NCI-H526 (cell line): ENCODE results near the gene TMEM187.

ENCODE experiments used
- DNase-seq, 2 experiments: peaks; one replicate each; lab custom pipeline; 2025; lab: John Stamatoyannopoulos, UW

Gene TMEM187

DNA sequence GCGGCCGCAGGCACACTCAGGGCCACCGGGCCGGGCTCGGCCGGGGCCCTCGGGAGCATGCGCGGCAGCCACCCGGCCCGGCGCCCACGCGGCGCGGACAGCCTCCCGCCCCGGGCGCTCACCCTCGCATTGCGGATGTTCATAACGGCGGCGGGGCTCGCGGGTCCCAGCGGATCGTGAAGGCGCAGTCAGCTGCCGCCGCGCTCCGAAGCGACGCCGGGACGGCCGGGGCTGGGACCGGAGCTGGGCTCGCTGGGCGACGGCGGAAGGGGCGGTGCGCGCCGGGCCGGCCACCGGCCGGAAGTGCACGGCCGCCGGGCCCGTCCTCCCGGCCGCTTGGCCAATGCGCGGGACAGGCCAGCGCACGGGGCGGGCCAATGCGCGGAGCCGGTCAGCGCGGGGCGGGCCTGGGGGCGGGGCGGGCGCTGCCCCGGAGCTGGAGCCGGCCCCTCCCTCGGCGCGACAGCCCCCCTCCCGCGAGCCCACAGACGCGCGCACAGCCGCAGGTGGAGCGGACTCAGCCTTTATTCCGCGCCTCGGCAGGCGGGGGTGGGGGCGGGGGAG, 37.7 kb upstream of the TMEM187 start, which contains the start of gene NAA10:
NAA10 (minus strand) TSS at position 276 of the 564 bp plus-strand sequence; CDS start at position 143, 133 bp downstream.
- peak in 1 of 2 experiments; percentile 91 for DNase-seq

DNA sequence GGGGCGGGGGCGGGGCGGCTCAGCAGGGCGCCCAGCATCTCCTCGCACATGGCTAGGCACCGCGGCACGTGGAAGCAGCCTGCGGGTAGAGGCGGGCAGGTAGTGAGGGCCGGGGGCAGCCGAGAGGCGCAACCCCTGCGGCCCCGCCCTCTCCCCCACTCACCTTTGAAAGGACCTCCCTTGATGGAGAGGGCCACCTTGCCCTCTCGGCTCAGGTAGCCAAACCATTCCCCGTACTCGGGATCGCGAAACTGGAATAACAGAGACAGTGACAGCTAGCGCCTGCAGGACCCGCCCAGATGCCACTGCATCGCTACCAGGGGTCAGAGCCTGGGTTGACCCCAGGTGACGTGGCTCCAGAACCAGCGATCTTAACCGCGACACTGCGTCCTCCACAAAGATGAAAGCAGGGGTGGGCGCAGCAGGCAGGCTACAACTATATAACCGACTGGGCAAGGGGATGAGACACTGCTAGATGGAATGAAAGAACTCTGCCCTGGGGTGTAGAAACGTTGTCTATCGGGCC, 37.2 kb upstream of the TMEM187 start:
- no peak for DNase-seq

DNA sequence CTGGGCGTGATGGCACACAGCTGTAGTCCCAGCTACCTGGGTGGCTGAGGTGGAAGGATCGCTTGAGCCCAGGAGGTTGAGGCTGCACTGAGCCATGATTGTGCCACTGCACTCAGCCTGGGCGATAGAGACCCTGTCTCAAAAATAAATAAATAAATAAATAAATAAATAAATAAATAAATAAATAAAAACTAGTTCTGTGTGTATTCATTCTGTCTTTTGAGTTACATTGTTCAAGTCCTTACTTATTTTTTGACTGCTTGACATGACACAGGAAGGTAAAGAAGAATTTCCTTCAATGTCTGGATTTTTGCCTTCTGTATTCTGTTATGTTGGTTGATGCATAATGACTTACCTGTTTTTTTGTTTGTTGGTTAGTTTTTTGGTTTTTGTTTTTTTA, 35.5 kb upstream of the TMEM187 start:
- DNase-seq: no peak

DNA sequence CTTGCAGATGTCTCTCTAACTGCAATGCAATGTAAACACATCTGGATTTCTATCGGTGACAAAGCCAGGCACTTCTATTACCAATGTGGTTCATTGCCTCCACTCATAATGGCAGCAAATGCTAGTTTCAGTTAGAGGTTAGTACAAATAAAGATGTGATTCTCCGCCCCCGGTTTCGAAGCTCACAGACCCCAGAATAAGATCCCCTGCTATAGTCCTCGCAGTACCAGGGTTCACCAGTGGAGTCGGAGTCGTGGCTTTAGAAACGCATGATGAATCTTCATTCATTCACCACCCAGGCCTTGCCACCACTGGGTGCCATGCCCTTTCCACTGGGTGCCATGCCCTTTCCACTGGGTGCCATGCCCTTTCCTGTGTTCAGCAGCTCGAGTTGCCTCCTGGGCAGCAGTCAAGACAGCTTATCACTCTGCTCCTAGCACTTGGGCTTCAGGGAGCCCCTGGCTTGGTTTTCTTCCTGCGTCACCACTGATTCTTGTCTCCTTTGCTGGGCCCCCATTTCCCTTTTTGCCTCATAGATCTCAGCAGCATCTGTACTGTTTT, 34.2 kb upstream of the TMEM187 start:
- no peak for DNase-seq

DNA sequence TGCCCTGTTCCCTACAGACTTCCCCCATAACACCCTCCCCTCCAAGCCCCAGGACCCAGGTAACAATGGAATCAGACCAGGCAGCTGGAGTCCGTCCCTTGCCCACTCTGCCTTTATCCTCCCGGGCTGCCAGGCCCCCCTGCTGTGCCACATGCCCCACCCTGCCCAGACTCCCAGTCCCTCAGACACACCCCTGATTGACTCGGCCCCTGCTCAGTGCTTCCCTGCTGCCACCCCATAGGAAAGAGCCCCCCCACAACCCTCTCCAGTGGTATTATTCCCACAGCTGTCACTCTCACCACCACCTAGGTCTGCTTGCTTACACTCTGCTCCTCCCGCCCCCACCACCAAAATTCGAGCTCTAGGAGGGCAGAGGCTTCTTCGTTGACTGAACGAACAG, 33.0 kb upstream of the TMEM187 start:
- DNase-seq: no peak

DNA sequence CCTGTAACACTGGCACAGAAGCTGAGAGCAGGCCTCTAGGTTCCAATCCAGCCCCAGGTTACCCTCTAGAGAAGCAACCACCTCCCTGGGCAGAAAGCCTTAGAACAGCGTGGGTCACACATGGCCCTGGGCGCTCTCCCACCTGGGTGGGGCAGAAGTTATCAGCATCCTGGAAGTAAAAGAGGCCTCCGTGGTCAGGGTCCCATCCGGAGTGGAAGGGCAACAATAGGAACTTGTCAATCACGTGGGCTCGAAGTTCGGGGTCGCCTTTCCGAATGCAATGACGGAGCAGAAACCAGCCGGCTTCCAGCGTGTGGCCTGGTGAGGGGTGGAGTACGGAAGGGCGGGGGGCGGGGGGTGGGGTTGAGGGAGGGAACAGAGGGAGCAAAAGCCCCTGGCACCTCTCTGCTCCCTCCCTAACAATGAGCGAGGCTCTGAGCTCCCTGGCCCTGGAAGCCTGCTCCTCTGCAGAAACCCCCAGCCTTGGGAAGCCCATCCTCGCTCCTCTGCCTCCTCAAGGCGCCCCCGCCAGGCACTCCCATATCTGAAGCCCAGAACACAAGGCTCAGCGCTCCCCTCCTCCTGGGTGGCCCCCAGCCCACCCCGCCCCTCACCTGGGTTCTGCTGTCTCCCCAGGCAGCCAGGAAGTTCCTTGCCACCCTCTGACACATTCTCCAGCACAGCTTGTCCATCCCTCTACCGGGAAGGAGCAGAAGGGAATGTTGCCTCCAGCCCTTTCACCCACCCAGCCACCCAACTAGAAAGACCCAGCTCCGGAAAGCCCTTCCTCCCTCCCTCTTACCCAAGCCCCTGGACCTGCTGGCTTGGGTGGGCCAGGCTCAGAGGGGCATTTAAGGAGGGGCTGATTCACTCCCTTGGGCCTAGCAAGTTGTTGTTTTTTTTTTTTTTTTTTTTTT, 31.0 kb upstream of the TMEM187 start:
- DNase-seq: no peak

DNA sequence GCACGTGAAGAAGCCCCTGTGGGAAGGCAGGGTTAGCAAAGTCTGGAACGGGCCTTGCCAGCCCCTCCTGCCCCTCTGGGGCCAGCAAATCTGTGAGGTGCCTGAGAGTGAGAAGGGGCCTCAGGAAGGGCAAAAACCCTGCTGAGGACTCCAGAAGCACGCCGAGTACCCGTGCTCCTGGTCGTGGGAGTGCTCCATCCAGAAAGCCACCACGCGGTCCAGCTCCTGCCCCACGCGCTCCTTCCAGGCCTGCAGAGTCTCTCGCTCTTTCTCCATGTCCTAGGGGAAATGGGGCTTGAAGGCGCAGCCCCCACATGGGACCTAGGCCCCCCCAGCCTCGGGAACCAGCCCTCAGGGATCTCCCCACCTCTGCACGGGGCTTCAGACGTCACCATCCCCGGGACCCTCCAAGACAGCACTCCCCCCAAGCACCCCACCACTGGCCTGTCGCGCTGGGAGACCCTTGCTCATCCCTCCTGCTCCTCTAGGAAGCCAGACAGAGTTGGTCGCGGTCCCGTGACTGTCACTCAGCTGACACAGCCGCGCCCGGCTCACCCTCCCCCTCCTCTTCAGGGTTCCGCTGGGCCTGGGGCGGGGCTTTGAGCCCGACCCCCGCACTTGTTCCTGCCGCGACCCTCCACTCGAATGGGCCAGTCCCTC, 28.3 kb upstream of the TMEM187 start, which contains the start of gene RENBP:
RENBP (minus strand) TSS at position 504 of the 660 bp plus-strand sequence; CDS start at position 471, 33 bp downstream.
- DNase-seq: peak in 1 of 2 experiments; percentile 46

DNA sequence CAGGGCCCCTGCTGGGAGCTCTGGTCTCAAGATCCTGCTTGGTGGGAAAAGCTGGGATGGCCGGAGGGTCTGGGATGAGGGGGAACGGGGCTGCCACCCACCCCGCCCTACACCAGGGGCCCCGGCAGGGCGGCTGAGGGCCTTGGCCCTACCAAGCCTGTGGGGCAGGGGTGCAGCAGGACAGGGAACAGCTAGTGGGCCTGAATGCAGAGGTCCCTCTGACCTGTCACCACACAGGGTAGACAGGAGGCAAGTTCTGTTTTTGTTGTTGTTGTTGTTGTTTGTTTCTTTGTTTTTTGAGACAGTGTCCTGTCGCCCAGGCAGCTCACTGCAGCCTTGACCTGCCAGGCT, 27.8 kb upstream of the TMEM187 start:
- DNase-seq: no peak

DNA sequence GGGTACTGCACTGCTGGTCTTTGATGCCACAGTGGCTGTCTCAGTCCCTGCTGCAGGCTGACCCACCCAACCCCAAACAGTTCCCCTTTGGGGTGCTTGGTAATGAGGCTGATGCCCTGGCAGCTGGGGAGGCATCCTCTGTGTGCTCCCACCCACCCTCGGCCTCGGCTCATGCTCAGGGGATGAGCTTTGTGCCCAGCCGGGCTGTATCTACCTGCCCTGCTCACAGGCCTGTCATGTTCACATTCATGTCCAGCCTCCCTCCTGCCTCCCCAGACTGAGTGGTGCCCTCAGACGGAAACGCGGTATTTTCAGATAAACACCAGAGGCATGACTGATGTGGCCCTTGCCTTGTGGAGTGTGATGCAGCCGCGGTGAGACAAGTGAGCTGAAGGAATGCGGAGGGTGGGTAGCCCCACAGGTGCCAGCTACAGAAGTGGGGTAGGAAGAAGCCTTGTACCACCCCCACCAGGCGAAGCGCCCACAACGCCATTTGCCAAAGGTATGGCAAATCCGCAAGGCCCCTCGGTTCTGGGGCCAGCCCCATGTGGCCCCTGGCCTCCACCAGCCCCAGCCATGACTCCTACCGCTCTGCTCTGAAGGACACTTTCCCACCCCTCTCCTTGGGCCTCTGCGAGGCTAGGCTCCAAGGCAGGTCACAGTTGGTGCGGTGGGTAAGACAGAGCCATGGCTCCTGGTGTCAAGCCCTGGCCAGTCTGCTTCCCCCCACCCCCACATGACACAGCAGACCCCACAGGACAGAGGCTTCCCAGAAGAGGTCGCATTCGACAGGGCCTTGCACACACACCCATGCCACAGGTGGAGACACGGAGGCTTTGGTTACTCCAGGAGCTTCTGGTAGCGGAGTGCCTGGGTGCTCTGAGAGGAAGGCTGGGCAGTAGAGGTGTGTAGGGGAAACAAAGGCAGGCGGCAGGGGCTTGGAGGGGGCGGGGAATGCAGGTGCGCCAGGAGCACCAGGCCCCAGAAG, 26.3 kb upstream of the TMEM187 start:
- no peak for DNase-seq

DNA sequence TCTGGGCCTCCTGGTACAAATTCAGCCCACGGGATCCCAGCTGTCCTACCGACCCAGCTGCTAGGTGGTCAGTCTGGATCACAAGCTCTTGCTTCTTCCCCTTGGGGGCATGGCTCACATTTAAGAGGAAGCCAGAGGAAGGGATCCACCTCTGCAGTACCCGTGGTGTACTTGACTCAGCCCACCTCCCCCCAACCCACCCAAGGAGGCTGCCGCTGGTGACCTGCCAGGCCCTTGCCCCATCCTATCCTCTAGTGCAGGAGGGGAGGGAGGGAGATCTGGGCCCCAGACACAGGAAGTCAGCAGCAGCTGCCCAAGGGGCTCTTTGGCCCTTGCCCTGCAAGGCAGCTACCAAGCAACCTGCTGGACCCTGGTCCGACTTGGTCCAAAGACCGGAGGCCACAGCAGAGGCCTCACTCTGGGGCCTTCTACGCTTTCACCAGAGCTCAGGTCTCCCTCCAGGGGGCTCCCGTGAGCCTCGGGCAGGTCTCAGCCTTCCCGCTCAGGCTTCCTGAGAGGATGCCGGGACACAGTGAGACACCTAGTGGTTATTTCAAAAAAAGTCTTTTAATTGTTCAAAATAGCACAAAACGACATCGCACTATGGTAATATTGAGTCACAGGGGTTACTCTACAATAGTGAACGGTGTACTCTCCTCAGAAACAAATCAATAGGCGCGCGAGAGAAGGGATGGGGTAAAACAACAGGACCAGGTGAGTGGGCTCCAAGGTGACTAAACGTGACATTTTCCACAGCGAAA, 25.4 kb upstream of the TMEM187 start:
- DNase-seq: peak; percentile 39 to 79

DNA sequence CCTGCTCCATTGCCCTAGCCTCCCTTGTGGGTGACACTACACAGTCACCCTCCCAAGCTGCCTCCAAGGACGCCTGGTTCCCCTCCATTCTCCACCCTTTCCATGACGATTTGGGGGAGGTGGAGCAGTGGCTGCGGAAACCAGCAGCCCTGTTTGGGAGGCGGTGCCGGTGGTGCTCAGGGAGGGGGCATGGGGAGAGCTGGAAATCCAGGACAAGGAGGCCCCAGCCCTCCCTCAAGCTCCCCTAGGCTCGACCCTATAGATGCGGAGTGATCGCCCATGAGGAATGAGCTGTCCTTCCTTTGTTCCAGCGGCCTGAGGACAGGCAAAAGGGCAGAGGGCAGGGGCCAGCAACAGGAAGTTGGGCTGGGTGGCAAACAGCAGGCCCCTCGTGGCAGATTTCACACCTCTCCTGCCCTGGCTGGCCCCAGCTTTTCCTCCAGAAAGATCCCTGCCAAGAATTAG, 24.5 kb upstream of the TMEM187 start:
- DNase-seq: no peak

DNA sequence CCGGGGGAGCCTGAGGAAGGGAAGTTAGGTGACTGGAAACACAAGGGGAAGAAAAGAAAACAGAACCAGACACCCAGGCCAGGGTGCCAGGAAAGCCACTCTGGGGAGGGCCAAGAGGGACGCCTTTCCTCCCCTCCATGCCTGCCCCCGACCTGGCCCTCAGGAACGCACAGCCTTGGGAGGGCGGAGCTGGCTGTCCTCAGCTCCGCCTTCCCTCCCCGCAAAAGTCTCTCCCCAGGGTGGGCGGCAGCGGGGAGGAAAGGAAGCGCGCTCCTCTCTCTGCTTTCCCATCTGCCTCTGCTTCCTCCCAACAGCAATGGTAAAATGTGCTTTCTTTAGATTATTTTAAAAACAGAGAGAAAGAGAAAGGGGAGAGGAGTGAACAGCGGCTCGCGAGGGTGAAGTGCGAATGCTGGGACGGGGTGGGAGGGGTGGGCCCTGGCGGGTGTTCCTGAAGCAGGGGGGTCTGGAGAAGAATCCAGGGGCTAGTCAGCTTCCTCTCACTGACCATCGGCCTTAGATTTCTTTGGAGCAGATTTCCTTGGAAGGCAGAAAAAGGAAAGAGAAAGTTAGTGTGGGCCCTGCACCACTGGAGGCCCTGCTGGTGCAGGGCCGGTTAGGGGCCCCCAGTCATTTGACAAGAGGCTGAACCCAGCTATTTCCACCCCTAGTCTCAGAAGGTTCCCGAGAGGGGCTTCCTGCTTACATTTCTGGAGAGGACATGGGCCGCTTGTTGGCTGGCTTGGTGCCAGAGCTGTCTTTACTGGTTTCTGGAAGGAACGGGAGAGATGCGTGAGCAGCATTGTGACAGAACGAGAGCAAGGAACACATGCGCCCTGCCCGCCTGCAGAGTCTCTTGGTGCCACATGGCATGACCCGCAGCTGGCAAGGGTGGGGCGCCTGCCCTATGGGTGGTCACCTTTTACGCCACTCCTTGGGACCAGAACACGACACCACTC, 23.4 kb upstream of the TMEM187 start:
- no peak for DNase-seq

DNA sequence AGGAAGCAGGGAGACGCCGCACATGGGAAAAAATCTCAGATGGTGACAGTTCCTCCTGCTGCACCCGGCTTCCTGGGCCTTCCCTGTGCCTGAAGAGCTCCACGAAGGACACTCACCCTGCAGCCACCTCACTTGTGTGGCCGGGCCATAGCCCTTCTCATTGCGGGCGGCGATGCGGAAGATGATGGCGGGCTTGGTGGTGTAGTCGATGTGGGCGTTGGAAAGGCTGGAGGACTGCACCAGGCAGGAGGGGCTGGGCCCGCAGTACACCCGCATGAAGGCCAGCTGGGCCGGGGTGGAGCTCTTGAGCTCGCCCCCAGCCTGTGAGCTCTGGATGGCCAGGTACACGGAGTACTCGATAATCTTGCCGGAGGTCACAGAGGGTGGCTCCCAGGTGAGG, 22.4 kb upstream of the TMEM187 start:
- no peak for DNase-seq

DNA sequence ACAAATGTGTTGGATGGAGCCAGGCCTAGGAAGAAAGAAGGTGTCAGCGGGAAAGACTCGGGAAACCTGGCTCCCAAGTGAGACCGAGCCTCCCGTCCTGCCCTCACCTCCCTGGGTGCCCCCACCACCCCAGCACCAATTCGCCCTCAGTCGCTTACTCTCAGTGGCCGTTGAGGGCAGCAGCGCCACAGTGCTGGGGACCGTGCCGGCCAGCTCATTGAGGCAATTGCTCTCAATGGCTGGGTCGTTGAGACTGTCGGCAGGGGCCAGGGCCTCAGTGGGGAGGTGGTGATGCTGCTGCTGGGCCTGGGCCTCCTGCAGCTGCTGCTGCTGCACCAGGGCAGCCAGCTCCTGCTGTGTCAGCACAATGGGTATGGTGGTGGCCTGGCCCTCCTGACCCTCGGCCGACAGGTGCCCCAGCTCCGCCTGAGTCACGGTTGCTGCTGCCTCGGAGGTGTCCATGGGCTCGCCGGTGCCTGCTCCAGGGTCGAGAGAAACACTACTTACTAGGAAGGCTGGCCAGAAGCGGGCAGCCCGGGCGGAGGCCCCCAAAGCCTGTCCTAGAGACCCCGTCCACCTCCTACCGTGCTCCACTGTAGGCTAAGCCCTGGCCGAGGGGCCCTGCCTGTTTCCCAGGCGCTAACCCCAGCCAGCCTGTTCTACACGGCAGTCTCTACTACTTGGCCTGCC, 20.7 kb upstream of the TMEM187 start:
- DNase-seq: no peak

DNA sequence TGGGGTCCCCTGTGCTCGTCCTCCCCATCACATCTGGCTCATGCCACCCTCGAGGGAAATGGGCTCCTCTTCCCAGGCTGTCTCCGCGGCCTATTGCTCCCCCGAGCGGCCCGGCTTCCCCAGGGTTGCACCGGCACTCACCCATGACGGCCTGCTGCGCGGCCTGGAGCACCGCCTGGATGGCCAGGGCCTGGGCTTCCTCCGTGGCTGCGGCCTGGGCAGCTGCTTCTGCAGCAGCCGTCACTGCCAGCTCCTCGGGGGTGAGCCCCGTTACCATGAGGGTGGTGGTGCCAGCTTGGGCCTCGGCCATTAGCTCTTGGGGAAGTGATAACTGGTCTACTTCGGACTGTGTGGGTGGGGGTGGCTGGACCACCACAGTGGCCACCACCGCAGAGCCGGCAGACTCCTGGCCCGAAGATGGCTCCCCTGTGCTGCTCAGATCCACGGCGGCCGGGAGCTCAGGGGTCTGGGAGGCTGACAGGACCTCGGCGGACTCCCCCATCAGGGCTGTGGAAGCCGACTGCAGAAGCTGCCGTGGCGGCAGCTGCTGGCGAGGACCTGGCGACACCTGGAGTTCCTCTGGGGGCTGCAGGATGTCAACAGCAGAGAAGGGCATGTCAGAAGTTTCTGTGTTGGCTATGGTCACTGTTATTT, 20.1 kb upstream of the TMEM187 start:
- no peak for DNase-seq

DNA sequence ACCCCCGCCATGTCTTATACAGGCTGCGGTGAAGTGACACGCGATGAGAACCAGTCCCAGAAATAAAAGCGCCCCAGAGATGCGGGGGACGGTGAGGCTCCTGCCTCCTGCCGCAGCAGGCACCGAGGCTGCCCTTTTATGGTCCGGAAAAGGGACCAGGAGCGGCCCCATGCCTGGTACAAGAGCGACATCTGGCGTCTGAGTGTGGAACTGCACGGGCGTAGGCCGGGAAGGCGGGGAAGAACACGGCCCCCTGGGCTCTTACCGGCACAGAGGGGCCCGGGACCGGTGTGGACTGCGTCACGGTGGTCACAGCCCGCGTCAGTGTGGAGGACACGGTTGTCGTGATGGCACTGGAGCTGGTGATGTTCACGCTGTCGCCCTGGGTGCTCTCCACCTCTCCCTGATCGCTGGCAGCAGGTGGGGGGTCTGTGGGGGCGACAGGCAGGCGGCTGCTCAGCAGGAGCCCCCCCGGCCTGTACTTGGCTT, 19.2 kb upstream of the TMEM187 start:
- peak in 1 of 2 experiments; percentile 71 for DNase-seq

DNA sequence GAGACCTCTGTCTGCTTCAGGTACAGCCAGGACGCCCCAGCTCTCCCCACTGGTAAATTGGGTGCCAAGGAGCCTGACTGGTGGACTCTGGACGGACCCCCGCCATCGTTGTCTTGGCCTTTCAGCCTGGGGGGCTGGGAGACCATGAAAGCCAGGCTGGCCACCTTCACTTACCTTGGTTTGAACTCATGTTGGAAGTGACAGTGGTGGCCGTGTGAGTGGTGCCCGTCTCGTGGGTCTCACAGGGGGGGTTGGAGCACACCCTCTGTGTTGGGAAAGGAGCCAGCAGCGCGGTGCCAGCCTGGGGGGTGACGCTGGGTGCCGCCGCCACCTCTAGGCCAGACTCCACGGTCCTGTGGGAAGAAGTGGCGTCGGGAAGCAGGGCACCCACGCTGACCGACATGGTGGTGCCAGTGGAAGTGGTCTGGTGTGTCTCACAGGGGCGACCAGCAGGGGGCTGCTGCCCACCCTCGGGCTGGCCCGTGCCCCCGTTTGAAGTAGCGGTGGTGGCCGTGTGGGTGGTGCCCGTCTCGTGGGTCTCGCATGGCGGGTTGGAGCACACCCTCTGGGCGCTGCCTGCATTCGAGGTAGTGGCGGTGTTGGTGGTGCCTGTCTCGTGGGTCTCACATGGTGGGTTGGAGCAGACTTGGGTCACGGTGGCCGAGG, 18.5 kb upstream of the TMEM187 start:
- DNase-seq: no peak
